GM06990 (cell line): ENCODE results near the gene COX6A2.

Experiments
- DNase-seq: peaks from one replicate; pipeline ENCODE4 v3.0.0-alpha.2; 2011; ENCODE audit not compliant: insufficient read length; ENCODE audit errors: extremely low read depth
- H3K27me3 ChIP-seq: replicated peaks from 2 replicates; pipeline ENCODE4 v1.6.0; 2011; ENCODE audit warnings: low read length; ENCODE audit not compliant: control insufficient read depth, insufficient read depth
- H3K36me3 ChIP-seq: 2 replicates; pipeline ENCODE4 v1.5.1; 2011; ENCODE audit warnings: low read length; ENCODE audit not compliant: control insufficient read depth, insufficient read depth
- H3K4me3 ChIP-seq: replicated peaks from 2 replicates; pipeline ENCODE4 v1.5.1; 2011; ENCODE audit warnings: low read depth, mild to moderate bottlenecking, control low read depth, low read length
- TF ChIP-seq, protein P1 (sequence below): IDR thresholded peaks from 2 replicates; pipeline ENCODE4 v1.5.1; 2011; ENCODE audit warnings: low read length, control low read depth, mild to moderate bottlenecking, inconsistent platforms; ENCODE audit not compliant: insufficient read depth, poor library complexity, severe bottlenecking

The COX6A2 gene

GRCh38 chr16:31380201-31380600, 48.0 kb downstream of the COX6A2 start:
- H3K4me3 ChIP-seq: no peak overlapping the region
- H3K36me3 ChIP-seq: no peaks in the 10 kb centered on the region
- H3K27me3 ChIP-seq: no peaks in the 10 kb centered on the region; the same call in 1 of the 2 replicates
- TF ChIP-seq, protein P1, sequence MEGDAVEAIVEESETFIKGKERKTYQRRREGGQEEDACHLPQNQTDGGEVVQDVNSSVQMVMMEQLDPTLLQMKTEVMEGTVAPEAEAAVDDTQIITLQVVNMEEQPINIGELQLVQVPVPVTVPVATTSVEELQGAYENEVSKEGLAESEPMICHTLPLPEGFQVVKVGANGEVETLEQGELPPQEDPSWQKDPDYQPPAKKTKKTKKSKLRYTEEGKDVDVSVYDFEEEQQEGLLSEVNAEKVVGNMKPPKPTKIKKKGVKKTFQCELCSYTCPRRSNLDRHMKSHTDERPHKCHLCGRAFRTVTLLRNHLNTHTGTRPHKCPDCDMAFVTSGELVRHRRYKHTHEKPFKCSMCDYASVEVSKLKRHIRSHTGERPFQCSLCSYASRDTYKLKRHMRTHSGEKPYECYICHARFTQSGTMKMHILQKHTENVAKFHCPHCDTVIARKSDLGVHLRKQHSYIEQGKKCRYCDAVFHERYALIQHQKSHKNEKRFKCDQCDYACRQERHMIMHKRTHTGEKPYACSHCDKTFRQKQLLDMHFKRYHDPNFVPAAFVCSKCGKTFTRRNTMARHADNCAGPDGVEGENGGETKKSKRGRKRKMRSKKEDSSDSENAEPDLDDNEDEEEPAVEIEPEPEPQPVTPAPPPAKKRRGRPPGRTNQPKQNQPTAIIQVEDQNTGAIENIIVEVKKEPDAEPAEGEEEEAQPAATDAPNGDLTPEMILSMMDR: no peak
- DNase-seq: no peak
